Measurements from ENCODE around the gene SLC39A1.
A peak's percentile ranks its signal among the peaks of the same experiment; 100 is the strongest.
"Not testable (repeated sequence)": the region's sequence is repeated elsewhere in the genome, so short reads cannot be mapped to it uniquely, and the experiment has no call there.

Gene SLC39A1, protein sequence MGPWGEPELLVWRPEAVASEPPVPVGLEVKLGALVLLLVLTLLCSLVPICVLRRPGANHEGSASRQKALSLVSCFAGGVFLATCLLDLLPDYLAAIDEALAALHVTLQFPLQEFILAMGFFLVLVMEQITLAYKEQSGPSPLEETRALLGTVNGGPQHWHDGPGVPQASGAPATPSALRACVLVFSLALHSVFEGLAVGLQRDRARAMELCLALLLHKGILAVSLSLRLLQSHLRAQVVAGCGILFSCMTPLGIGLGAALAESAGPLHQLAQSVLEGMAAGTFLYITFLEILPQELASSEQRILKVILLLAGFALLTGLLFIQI

DNA sequence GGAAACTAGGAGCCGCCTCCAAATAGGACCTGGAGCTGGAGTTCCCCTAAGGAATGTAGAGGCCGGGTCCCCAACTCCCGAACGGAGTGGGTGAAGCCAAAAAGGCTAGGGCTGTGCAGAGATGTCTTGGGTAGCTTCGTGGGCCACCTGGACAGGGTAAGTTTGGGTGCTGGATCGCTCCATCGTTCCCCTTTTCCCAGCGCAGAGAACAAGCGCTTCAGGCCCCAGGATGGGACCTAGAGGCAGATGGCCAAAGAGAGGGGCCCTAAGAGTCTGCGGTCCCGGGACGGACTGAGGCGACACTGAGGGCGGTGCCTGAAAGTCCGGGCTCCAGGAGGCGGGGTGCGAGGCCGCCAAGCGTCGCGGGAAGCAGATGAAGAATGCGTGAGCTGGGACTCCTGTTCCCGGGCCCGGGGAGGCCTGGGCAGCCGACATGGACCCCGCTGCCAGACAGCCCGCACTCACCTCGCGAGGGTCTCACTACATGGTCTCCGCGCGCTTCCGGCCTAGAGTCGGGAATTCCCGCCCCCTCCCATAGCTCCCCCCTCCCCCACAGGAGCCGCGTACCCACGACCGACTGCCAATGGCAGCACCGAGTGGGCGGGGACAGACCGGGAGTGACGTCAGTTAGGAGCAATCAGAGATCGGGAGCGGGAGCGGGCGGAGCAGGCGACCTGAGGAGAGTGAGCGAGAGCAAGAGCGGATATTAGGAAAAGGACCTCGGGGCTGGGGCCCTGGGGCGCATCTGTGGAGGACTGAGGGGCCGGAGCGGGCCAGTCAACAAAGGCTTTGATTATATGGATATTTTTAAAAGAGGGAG, at the start of gene SLC39A1:
SLC39A1 (minus strand) TSS at position 508 of the 820 bp plus-strand sequence. CDS start 822 bp downstream, outside the sequence.
- peak; percentile 86 for DNase-seq

DNA sequence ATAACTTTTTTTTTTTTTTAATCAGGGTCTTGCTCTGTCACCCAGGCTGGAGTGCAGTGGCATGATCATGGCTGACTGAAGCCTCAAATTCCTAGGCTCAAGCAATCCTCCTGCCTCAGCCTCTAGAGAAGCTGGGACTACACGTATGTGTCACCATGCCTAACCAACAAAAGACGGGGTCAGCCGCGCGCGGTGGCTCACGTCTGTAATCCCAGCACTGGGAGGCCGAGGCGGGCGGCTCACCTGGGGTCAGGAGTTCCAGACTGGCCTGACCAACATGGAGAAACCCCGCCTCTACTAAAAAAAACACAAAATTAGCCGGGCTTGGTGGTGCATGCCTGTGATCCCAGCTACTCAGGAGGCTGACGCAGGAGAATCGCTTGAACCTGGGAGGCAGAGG, 49.2 kb upstream of the SLC39A1 start:
- not testable (repeated sequence) for DNase-seq

DNA sequence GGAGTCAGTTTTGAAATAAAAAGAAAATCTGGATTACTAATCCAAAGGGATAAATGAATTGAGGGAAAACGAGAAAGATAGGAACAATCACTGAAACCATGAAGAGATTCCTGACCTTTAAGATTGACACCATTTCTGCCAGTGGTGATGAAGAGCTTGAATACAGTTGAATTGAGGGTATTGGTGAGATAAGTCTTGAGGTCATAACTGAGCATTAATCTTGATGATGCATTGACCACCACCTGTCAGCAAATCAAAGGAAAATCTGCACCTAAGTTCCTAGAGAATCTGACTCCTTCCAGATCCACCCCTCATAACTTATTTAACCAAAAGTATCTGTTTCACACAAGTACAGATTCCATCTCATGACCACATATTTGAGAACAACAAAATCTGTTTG, 48.8 kb upstream of the SLC39A1 start:
- no peak for DNase-seq

DNA sequence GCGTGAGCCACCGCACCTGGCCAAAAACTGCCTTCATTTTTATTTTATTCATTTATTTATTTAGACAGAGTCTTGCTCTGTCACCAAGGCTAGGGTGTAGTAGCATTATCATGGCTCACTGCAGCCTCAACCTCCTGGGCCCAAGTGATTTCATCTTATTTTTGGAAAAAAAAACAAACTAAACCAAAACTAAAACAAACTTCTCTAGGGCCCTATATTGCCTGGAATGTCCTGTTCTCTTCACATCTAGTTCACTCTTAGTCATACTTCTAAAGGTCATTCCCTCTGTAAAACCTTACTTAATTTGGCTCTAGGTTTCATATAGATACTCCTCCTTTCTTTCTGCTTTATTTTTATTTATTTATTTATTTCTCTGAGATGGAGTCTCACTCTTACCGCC, 42.8 kb upstream of the SLC39A1 start:
- no peak for DNase-seq

DNA sequence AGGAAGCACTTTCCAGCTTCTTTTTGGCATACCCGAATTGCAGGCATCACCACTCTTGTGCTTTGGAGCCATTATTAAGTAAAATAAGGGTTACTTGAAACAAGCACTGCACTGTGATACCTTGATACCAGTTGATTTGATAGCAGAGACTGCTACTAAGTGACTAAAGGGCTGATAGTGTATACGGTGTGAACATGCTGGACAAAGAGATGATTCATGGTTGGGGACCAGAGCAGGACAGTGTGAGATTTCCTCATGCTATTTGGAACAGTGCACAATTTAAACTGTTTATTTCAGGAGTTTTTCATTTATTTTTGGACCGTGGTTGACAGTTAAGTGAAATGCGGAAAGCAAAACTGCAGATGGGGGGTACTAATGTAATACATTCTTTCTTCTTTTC, 37.1 kb upstream of the SLC39A1 start:
- no peak for DNase-seq

DNA sequence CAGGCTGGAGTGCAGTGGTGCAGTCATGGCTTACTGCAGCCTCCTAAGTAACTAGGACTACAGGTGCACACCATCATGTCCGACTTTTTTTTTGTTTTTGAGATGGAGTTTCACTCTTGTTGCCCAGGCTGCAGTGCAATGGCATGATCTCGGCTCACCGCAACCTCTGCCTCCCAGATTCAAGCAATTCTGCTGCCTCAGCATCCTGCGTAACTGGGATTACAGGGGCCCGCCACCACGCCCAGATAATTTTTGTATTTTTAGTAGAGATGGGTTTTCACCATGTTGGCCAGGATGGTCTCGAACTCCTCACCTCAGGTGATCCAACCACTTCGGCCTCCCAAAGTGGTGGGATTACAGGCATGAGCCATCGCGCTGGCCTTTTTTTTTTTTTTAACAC, 33.5 kb upstream of the SLC39A1 start:
- not testable (repeated sequence) for DNase-seq

DNA sequence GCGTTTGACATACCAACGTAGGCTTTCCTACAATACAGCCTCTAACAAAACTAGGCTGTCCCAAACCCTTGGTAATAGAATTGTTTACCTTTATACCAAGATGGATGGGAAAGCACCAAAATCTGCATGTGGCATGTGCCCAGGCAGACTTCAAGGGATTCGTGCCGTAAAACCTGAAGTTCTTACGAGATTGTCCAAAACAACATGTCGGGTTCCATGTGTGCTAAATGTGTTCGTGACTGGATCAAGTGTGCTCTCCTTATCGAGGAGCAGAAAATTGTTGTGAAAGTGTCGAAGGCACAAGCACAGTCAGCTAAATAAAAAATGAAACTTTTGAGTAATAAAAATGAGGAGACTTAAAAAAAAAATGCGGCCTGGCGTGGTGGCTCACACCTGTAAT, 32.3 kb upstream of the SLC39A1 start:
- no peak for DNase-seq

DNA sequence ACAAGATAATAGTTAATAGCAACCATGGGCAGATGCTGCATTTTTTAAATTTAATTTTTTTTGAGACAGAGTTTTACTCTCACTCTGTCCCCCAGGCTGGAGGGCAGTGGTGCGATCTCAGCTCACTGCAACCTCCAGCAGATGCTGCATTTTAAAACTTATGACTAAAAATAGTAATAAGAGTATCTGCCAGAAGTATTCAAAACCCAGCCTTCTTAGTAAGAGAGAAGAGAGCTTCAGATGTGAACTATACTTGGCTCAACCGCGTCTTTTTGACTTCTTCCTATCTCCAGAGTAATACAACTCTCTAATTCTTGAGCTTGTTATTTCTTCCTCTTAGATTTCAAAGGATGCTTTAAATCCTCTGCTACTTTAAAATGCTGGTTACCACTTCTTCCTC, 31.9 kb upstream of the SLC39A1 start:
- no peak for DNase-seq

DNA sequence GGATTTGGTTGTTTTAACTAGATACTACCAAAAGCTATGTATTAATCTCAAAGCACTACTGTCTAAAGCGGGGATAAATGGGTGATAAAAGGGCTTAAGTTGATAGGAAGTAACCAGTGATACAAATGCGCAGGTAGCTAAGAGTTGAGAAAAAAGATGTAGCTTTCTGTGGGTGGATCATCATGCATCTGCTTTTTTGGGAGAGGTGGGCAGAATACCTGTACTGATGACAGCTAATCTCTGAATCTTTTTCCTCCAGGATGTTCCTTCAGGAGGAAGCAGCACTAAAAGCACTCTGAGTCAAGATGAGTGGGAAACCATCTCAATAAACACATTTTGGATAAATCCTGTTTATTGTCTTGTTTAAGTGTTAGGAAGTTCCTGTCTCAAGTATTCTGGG, 28.5 kb upstream of the SLC39A1 start:
- no peak for DNase-seq

DNA sequence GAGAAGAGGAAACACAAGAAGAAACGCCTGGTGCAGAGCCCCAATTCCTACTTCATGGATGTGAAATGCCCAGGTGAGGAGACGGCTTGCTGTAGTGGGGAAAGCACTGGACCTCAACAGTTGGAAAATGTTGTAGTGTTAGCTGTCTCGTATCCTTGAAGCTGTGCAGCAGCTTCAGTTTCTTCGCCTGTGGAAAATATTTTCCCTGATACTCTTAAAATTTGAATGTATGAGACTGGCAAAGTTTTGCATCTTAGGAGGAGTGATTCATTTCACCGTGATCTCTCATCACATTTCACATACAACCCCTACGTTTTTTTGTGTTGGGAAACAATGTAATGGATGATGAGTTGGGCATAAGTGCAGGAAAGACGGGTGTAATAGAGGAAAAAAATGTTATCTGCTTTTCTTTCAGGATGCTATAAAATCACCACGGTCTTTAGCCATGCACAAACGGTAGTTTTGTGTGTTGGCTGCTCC, 27.9 kb upstream of the SLC39A1 start:
- no peak for DNase-seq

DNA sequence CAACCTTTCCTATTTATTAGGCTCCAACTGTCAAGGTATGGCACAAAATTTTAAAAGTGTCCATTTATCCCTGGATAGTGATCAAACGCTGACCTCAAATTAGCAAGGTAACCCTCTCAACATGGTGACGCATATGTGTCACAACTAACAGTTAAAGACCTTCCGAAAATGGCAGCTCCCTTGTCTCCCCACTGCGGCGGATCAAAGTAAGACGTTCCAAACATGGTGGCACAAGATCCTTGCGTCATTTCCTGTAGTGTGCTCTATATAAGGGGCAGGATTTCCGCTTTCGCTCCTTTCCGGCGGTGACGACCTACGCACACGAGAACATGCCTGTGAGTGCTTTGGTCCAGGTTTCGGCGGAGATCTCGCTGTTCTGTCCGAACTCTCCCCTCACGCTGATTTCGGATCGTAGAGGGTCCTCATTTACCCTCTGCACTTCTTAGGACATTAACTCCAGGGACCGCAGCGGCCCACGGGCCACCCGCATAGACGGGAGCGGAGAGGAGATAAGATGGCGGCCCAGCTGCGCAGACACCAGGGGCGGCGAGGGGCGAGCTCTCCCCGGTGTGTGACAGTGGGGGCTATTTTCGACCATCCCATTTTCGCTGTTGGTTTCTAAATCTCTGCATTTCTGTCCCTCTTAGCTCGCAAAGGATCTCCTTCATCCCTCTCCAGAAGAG, 27.3 kb upstream of the SLC39A1 start, which contains the start of gene RPS27:
RPS27 (plus strand) TSS at position 295 of the 683 bp plus-strand sequence; CDS start at position 330, 35 bp downstream.
- peak; percentile 82 for DNase-seq

DNA sequence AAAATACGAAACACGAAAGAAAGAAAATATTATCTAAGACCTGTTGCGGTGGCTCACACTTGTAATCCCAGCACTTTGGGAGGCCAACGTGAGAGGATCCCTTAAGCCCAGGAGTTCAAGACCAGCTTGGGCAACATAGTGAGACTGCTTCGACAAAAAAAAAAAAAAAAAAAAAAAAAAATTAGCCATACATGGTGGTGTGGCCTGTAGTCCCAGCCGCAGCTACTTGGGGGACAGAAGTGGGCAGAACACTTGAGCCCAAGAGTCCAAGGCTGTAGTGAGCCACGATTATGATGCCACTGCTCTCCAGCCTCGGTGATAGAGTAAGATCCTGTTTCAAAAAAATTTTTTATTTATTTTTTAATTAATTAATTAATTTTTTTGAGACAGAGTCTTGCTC, 24.3 kb upstream of the SLC39A1 start:
- DNase-seq, result no peak

DNA sequence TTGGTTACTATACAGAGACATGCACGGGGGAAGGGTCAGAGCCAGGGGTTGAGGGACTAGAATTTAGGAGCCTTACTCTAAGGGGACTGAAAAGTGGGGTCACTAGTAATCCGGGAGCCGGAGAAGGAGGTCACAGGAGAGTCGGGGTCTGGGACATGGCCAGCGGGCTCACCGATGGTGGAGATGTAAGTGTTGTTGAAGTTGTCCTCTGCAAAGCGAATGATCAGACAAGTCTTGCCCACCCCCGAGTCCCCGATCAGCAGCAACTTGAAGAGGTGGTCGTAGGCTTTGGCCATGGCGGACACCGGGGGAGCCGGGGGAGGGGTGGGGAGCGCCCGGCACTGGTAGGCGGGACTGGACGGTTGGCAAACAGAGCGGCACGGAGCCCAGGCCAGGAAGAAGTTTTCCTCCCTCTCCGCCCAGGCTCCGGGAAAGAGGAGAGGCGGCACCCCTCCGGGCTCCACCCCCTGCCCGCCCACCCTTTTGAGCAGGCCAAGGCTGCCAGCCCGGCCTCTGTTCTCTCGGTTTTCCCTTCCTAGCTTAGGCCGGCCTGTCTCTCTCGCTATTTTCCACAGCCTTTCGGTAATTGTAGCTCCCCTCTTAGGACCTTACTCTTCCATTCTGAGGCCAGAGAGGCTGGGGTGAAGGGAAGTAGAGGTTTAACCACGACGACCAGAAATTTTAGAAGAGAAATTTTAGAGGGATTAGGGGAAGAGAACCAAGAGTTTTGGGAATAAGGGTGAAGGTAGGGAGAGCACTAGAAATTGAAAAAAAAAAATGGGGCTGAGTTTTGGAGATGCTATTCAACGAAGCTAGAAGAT, 22.8 kb upstream of the SLC39A1 start, which contains the start of gene RAB13:
RAB13 (minus strand) TSS at position 399 of the 821 bp plus-strand sequence; CDS start at position 296, 103 bp downstream.
- DNase-seq, result no peak

DNA sequence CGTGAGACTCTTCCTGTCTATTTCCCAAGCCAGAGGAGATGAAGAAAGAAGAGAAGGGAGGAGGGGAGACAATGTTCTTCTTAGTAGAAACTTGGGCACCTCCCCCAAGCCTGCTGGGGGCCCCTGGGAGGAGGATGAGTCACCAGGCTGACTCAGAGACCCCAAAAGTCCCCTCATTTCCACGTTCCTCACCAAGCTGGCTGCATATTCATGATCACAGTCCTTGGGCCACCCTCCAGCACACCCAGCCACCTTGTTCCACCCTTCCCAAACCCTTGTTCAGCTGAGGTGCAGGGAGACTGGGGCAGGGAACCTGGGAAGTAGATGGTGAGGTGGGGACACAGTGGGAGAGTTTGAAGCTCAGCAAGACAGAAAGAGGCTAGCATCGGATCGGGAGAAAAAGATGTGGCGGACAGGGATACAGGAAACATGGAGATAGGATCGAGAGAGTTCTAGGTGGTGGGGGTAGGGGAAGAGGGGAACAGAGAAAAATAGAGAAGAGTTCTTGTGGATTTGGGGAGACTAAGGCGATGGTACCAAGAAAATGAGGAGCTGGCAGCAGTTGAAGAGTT, 22.1 kb upstream of the SLC39A1 start:
- no peak for DNase-seq

DNA sequence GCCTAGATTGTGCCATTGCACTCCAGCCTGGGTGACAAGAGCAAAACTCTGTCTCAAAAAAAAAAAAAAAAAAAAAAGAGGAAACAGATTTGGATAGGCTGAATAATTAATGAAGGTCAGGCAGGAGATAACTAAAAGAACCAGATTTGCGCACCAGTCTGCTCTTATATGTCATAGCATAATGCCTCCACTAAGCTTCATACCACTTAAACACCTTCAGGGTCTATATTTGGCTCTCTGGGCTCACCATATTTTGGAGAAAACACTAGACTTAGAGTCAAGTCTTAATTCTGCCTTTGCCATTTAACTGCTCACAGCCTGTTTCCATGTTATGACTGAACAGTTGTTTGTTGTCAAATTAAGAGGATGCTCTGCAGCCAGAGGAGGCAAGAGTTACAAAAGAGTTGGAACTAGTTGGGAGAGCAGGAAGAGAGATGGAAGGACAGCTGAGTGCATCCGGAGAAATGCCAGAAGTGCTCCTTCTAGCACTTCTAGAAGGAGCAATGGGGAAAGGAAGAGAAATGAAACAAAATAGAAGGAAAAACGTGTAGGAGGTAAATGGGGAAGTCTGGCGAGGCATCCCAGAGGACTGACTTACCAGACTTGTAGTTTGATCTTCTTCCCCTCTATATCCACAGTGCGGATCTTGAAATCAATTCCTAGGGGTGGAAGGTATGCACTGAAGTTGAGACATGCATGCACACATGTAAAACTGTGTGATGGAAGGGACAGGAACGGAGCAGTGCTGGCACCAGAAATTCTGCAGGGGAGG, 21.0 kb upstream of the SLC39A1 start:
- no peak for DNase-seq

DNA sequence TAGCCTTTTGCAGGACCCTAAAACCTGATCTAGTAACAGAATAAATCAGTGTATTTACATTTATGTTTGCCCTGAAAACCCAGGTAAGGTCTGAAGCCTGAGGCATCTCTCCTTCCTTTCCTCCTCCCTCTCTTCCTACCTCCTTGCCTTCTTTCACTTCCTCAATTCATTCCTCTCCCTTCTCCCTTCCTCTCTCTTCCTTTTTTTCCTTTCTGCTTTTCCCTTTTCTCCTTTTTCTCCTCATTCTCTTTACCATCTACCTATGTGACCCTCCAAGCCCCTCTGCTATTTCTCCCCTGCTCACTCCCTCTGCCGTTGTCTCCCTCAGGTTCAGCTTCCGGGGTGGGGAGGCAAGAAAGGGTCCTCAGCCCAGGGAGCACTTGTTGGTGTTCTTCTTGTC, 18.4 kb upstream of the SLC39A1 start:
- DNase-seq, result not testable (repeated sequence)

DNA sequence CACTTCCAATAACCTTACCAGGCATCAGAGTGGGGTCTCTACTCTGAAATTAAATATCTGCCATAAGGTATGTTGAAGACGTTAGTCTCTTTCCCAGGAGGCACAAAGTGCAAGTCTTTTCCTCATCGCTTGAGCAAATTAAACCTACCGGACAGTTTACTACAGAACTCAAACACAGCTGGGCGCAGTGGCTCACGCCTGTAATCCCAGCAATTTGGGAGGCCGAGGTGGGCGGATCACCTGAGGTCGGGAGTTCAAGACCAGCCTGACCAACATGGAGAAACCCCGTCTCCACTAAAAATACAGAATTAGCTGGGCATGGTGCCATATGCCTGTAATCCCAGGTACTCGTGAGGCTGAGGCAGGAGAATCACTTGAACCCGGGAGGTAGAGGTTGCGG, 15.8 kb upstream of the SLC39A1 start:
- not testable (repeated sequence) for DNase-seq

DNA sequence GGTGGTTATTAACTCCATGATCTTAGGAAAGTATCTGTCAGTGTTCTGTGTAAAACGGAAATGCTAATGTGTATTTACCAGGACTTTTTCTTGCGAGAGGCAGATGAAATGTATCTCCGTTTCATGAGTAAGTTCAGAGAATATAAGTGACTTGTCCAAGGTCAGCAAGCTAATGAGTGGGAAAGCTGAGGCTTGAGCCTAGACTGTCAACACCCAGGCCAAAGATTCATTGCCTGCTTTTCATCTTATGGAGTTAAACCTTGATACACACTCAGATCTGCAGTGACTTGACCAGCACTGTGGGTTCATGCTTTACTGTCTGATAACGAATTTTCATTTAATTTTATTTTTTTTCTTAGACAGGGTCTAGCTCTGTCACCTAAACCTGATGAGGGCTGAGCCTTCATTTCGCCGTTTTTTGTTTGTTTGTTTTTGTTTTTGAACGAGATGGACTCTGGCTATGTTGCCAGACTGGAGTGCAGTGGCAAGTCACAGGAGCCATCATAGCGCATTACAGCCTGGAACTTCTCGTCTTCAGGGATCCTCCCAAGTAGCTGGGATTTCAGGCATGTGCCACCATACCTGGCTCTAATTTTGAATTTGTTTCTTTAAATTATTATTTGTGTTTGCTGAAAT, 15.1 kb upstream of the SLC39A1 start:
- no peak for DNase-seq

DNA sequence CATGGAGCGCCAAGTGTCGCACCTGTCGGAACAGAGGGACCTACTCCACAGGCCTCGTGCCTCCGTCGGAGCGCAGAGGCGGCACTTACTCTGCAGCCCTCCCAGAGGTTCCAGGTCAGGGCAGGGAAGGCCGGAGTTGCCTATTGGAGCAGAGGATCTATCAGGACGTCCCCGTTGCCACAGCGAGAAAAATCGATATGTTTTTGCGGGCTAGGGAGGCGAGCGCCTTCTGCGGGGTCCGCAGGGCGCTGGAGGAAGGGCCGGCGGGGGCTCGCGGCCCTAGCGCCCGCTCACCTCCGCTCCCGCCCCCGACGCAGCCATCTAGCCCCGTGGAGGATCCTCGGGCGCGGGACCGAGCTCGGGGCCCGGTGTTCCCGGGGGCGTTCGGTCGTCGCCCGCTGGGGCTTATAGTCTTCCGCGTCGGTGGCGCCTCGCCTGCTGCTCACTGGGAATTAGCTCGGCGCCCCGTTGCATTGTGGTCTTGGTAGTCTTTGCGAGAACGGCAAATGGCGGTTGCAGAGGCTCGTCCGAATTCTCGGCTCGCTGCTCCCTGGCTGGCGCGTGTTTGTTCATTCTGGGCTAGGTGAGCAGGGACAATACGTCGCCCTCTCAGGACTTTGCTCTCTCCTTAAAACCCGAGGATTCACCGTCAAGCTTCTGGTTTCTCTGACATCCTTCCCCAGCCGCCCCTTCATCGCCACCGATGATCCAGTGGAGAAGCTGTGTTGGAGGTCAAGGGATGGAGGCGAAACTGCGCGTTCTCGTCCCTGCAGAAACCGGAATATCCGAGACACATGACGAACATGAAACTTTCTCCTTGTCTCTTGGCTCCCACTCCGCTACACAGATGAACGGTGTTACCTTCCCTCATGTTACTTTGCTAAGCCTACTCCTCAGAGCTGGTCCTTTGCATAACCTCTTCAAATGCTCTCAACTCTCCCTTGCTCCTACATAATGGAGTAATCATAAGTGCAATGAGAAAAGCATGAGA, 14.2 kb upstream of the SLC39A1 start, which contains the start of gene JTB:
JTB (minus strand) TSS at position 425 of the 991 bp plus-strand sequence; CDS start at position 3, 422 bp downstream.
- DNase-seq, result peak; percentile 74
